SK-N-SH treated with all-trans-retinoic acid at 6 μM for 48 hours (cell line): ENCODE results near the gene PTGER4.

Source experiments
- ARNTL ChIP-seq: fragments of 450-650 bp; formaldehyde crosslinking; IDR thresholded peaks from 2 replicates; pipeline ENCODE4 v1.5.0; 2020; ENCODE audit warnings: low read depth, mild to moderate bottlenecking, moderate library complexity, borderline replicate concordance
- GLIS3 ChIP-seq: fragments of 250-450 bp; sonication (Bioruptor Pico); IDR thresholded peaks from 2 replicates; pipeline ENCODE4 v1.5.0; 2020; ENCODE audit warnings: mild to moderate bottlenecking, moderate library complexity
- PPARA ChIP-seq: fragments of 250-450 bp; sonication (Bioruptor Pico); IDR thresholded peaks from 2 replicates; pipeline ENCODE4 v1.5.0; 2020; ENCODE audit warnings: mild to moderate bottlenecking, borderline replicate concordance
- SNAI2 ChIP-seq: fragments of 250-450 bp; sonication (Bioruptor Pico); IDR thresholded peaks from 2 replicates; pipeline ENCODE4 v1.5.0; 2020; ENCODE audit warnings: mild to moderate bottlenecking, moderate library complexity
- ZC3H10 ChIP-seq: fragments of 250-450 bp; sonication (Bioruptor Pico); IDR thresholded peaks from 2 replicates; pipeline ENCODE4 v1.5.1; 2021; ENCODE audit warnings: mild to moderate bottlenecking, moderate library complexity
- ZFP30 ChIP-seq: fragments of 450-650 bp; formaldehyde crosslinking; IDR thresholded peaks from 2 replicates; pipeline ENCODE4 v1.5.0; 2022; ENCODE audit warnings: mild to moderate bottlenecking, moderate library complexity
- ZNF70 ChIP-seq: fragments of 450-650 bp; formaldehyde crosslinking; IDR thresholded peaks from 2 replicates; pipeline ENCODE4 v1.5.0; 2020; ENCODE audit warnings: mild to moderate bottlenecking, moderate library complexity
- TF ChIP-seq, protein P1 (sequence below): fragments of 250-450 bp; sonication (Bioruptor Pico); IDR thresholded peaks from 2 replicates; pipeline ENCODE4 v1.8.0; 2020; ENCODE audit warnings: mild to moderate bottlenecking, moderate library complexity, borderline replicate concordance
- TF ChIP-seq, protein P2 (sequence below): fragments of 250-450 bp; sonication (Bioruptor Pico); IDR thresholded peaks from 2 replicates; pipeline ENCODE4 v1.5.0; 2020; ENCODE audit warnings: mild to moderate bottlenecking, moderate library complexity

DNA sequence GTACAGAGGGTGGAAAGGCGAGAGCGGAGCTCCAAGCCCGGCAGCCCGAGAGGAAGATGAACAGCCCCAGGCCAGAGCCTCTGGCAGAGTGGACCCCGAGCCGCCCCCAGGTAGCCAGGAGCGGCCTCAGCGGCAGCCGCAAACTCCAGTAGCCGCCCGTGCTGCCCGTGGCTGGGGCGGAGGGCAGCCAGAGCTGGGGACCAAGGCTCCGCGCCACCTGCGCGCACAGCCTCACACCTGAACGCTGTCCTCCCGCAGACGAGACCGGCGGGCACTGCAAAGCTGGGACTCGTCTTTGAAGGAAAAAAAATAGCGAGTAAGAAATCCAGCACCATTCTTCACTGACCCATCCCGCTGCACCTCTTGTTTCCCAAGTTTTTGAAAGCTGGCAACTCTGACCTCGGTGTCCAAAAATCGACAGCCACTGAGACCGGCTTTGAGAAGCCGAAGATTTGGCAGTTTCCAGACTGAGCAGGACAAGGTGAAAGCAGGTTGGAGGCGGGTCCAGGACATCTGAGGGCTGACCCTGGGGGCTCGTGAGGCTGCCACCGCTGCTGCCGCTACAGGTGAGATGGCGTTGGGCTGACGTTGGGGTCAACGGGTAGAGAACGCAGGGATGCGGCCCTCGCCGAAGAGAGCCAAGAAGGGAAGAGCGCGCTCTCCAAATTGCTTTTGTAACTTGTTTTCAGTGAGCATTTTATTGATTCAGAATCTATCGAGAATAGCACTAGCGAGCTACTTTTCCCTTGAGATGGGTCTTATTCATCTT is at the start of gene PTGER4:
- TF ChIP-seq, protein P1, sequence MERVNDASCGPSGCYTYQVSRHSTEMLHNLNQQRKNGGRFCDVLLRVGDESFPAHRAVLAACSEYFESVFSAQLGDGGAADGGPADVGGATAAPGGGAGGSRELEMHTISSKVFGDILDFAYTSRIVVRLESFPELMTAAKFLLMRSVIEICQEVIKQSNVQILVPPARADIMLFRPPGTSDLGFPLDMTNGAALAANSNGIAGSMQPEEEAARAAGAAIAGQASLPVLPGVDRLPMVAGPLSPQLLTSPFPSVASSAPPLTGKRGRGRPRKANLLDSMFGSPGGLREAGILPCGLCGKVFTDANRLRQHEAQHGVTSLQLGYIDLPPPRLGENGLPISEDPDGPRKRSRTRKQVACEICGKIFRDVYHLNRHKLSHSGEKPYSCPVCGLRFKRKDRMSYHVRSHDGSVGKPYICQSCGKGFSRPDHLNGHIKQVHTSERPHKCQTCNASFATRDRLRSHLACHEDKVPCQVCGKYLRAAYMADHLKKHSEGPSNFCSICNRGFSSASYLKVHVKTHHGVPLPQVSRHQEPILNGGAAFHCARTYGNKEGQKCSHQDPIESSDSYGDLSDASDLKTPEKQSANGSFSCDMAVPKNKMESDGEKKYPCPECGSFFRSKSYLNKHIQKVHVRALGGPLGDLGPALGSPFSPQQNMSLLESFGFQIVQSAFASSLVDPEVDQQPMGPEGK = no peak
- TF ChIP-seq ARNTL = no peak
- TF ChIP-seq PPARA (CRISPR knock-in tag) = no peak
- TF ChIP-seq ZC3H10 = no peak
- TF ChIP-seq ZFP30 (CRISPR knock-in tag) = no peak
- TF ChIP-seq, protein P2, sequence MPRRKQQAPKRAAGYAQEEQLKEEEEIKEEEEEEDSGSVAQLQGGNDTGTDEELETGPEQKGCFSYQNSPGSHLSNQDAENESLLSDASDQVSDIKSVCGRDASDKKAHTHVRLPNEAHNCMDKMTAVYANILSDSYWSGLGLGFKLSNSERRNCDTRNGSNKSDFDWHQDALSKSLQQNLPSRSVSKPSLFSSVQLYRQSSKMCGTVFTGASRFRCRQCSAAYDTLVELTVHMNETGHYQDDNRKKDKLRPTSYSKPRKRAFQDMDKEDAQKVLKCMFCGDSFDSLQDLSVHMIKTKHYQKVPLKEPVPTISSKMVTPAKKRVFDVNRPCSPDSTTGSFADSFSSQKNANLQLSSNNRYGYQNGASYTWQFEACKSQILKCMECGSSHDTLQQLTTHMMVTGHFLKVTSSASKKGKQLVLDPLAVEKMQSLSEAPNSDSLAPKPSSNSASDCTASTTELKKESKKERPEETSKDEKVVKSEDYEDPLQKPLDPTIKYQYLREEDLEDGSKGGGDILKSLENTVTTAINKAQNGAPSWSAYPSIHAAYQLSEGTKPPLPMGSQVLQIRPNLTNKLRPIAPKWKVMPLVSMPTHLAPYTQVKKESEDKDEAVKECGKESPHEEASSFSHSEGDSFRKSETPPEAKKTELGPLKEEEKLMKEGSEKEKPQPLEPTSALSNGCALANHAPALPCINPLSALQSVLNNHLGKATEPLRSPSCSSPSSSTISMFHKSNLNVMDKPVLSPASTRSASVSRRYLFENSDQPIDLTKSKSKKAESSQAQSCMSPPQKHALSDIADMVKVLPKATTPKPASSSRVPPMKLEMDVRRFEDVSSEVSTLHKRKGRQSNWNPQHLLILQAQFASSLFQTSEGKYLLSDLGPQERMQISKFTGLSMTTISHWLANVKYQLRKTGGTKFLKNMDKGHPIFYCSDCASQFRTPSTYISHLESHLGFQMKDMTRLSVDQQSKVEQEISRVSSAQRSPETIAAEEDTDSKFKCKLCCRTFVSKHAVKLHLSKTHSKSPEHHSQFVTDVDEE (CRISPR knock-in tag) = no peak
- no peak for TF ChIP-seq ZNF70
- TF ChIP-seq GLIS3 (CRISPR knock-in tag) = no peak
- no peak for TF ChIP-seq SNAI2 (CRISPR knock-in tag)
